T-helper 9 cell (primary cell): Measurements from ENCODE around the gene KMT2D.
A peak's percentile ranks its signal among the peaks of the same experiment; 100 is the strongest.

Experiments
- DNase-seq: peaks from one replicate; pipeline ENCODE4 v3.0.0-alpha.2; 2020

Gene KMT2D

GRCh38 chr12:49052451-49053208, 8.0 kb downstream of the KMT2D start:
- DNase-seq: no peak

GRCh38 chr12:49051777-49052438, 8.7 kb downstream of the KMT2D start:
- no peak for DNase-seq

- DNase-seq: no peak
Observed at GRCh38 chr12:49051373-49051764, 9.2 kb downstream of the KMT2D start.

- no peak for DNase-seq
Observed at GRCh38 chr12:49050507-49051372, 9.9 kb downstream of the KMT2D start.

- no peak for DNase-seq
Observed at GRCh38 chr12:49049566-49050224, 10.9 kb downstream of the KMT2D start.

- no peak for DNase-seq
Observed at GRCh38 chr12:49048953-49049352, 11.6 kb downstream of the KMT2D start.

- DNase-seq: no peak
Observed at GRCh38 chr12:49046129-49046895, 14.3 kb downstream of the KMT2D start.

GRCh38 chr12:49044660-49045059, 15.9 kb downstream of the KMT2D start:
- no peak for DNase-seq

- DNase-seq: peak; percentile 87
Observed at GRCh38 chr12:49043856-49044258, 16.7 kb downstream of the KMT2D start.

- DNase-seq: no peak
Observed at GRCh38 chr12:49043241-49043640, 17.4 kb downstream of the KMT2D start.

- no peak for DNase-seq
Observed at GRCh38 chr12:49041881-49042484, 18.6 kb downstream of the KMT2D start.

GRCh38 chr12:49041036-49041880, 19.3 kb downstream of the KMT2D start:
- DNase-seq: no peak

GRCh38 chr12:49040364-49040855, 20.2 kb downstream of the KMT2D start:
- DNase-seq: no peak

GRCh38 chr12:49039421-49040363, 20.9 kb downstream of the KMT2D start:
- no peak for DNase-seq

GRCh38 chr12:49038291-49038955, 22.2 kb downstream of the KMT2D start:
- no peak for DNase-seq

- no peak for DNase-seq
Observed at GRCh38 chr12:49037947-49038237, 22.7 kb downstream of the KMT2D start.

GRCh38 chr12:49037111-49037946, 23.3 kb downstream of the KMT2D start:
- no peak for DNase-seq

- DNase-seq: no peak
Observed at GRCh38 chr12:49036029-49036428, 24.6 kb downstream of the KMT2D start.
